ENCODE results near the gene IFRD2.
"Not testable (repeated sequence)": the region's sequence is repeated elsewhere in the genome, so short reads cannot be mapped to it uniquely, and the experiment has no call there.

IFRD2 gene

GRCh38 chr3:50251220-50251619 lies 41.0 kb downstream of the IFRD2 start:
- DNase-seq (ENCODE audit: low spot score) = peak; percentile 66

DNA sequence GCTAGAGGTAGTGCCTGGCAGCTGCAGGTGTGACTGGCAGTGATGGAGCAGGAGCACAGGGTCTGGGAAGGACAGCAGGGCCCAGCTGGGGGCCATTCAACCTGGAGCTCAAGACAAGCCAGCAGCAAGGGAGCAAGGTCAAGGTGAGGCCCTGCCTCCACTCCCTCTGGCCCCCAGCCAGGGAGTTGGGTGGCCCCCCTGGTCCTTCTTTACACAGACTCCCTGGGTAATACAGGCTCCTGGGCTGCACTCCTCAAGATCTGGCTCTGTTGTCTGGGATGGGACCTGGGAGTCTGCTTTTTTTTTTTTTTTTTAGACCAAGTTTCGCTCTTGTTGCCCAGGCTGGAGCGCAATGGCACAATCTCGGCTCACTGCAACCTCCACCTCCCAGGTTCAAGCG lies 41.7 kb downstream of the IFRD2 start:
- DNase-seq (ENCODE audit: low spot score) = no peak

- DNase-seq (ENCODE audit: low spot score) = no peak
Observed at GRCh38 chr3:50249457-50249856, 42.8 kb downstream of the IFRD2 start.

- no peak for DNase-seq (ENCODE audit: low spot score)
Observed at GRCh38 chr3:50248387-50248786, 43.8 kb downstream of the IFRD2 start.

- peak; percentile 81 for DNase-seq (ENCODE audit: low spot score)
Observed at GRCh38 chr3:50246517-50246954, 45.7 kb downstream of the IFRD2 start.

GRCh38 chr3:50245831-50246516 lies 46.3 kb downstream of the IFRD2 start:
- DNase-seq (ENCODE audit: low spot score) = peak; percentile 86

DNA sequence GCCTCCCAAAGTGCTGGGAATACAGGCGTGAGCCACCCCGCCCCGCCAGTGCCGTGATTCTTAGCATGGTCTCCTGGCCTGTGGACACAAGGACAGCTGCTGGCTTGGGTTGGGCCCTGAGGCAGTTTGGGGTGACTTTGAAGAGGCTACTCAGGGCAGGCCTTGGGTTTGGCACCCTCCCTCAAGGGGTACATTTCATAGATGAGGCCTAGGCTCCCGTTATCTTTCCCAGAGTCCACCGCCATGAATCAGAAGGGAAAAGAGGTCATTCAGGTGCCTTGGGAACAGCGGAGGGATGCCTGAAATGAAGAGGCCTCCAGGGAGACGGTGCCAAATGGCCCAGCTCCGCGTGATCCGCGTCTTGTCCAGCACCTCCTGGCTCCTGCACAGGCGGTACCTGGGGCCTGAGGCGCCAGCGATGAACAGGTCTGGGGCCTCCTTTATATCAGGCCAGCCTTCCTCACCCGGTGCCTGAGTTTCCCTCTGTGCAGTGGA lies 46.9 kb downstream of the IFRD2 start:
- no peak for DNase-seq (ENCODE audit: low spot score)

- DNase-seq (ENCODE audit: low spot score) = not testable (repeated sequence)
Observed at GRCh38 chr3:50244813-50245212, 47.4 kb downstream of the IFRD2 start.

DNA sequence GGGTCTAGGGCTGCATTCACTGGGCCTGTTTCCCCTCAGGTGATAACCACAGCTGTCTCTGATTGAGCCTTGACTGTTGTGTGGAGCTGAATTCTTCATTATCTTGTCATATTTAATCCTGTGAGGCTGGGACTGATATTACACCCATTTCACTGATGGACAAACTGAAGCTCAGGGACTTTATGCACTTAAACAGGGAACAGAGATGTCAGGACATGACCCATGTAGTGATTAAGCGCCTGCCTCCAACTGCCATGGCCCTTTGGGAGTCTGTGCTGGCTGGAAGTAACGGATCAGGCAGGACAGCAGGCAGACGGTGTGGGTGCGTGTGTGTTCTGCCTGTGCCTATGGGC lies 48.7 kb downstream of the IFRD2 start:
- no peak for DNase-seq (ENCODE audit: low spot score)

DNA sequence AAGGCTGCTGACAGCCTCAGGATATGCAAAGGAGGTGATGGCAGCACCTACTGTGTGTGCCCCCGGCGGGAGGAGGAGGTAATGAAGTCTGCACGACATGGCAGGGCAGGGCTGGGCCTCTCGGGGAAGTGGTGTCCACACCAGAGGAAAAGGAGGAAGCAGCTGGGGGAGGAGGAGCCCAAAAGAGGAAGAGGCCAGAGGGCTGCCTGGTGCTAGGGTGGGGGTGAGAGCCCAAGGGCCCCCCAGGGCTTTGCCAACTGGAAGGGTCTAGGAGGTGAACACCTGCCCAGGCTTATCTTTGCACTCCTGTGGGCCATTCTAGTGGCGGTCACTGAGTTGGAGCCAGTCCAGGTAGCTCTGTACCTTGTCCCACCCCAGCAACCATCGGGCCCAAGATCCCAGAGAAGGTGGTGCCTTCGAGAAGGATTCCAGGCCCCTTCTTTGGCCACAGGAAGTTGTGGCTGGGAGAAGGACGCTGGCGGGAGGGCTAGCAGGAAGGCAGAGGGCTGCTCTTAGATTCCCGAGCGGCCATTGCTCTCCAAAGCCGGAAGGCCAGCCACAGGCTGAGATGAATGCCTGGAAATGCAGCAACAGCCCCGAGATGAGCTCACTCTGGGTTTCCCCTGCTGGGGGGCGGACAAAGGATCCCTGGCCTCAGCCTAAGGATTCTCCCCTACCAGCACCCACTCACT lies 49.2 kb downstream of the IFRD2 start:
- peak; percentile 48 for DNase-seq (ENCODE audit: low spot score)

DNA sequence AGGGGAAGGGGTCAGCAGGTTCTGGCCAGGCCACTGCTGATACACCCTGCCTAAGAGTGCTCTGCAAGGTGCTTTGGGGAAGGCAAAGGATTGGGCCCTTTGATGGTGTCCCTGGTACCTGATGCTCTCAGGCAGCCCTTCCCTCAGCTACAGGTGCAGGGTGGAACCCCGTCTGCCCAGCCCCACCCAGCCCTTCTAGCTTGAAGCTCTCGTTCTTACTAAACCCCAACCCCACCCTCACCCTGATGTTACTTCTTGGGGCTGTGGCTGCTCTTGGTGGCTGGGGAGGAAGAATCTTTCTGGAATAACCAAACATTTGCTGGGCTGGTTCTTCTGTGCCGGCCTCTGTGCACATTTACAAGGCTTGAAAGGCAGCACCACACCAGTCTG lies 49.9 kb downstream of the IFRD2 start:
- DNase-seq (ENCODE audit: low spot score) = no peak

DNA sequence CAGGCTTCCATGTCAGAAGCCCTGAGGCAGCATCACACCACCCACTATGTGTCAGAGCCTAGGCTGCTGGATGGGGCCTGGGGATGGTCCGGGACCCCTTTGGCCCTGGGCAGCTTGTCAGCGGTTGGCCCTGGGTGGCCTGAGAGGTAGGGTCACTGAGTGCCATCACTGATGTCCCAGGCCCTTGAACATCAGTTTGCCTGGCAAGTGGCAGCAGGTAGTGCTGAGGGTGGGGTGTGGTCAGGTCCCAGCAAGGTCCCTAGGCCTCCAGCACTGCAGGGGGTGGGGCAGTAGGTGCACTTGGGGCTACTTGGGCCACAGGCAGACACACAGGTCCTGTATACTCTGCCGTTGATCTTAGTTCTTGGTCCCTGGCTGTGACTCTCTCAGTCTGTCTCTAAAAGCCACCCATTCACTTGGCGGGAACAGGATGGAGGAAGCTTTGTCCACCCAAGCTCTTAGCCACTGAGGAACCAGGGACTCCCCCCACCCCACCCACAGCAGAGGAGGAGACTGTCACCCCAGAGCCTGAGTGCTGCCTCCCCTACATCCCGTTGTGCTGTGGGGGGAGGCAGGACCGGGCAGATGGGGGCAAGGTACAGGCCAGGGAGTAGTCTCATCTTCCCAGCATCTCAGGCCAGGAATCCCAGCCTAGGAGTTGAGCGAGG lies 50.4 kb downstream of the IFRD2 start:
- DNase-seq (ENCODE audit: low spot score) = no peak

- DNase-seq (ENCODE audit: low spot score) = no peak
Observed at GRCh38 chr3:50241163-50241562, 51.1 kb downstream of the IFRD2 start.

DNA sequence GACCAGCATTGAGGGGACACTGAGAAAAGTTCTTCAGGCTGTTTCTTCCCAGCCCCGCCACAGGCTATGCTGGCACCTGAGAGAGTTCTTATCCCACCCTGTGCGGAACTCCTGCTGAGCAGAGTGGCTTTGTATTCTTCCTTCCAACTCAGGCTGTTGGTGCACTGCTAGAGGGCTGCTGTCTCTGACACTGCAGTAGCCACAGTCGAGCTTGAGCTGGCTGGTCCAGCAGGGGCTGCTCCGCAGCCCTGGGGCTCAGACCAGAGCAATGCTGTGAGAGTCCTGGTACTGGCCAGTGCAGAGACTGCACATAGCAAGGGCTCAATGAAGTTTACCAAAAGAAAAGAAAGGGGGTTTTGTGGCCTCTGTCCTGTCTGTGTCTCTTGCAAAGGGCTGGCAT lies 52.6 kb downstream of the IFRD2 start:
- DNase-seq (ENCODE audit: low spot score) = no peak

DNA sequence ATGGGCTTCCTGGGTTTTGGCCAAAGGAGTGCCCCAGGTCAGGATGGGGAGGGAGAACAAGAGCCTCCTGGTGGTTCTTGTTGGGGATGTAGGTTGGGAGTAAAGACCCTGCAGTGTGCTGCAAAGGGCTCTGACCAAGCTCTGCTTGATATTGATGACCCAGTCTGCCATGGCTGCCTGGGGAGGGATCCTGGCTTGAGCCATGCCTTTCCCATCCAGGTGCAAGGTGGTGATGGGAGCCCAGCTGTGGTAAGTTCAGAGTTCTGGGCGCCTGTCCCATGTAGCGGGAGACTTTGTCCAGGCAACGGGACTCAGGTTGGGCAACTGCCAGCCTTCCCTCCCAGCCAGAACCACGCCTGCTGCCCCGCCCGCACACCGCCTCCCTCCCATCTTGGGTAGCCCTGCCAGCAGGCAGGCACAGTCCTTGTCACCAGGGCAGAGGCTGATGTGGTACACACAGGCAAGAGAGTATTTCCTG lies 53.6 kb downstream of the IFRD2 start:
- DNase-seq (ENCODE audit: low spot score) = peak; percentile 77

GRCh38 chr3:50237754-50238548 lies 54.3 kb downstream of the IFRD2 start:
- peak; percentile 84 for DNase-seq (ENCODE audit: low spot score)
